SU-DHL-6 (cell line): ENCODE measurements around the gene VPS4B.

Experiments used
- EZH2phosphoT487 ChIP-seq: fragments of 200-600 bp; sonication (generic), shearing (Covaris generic); conservative IDR thresholded peaks from 2 replicates; pipeline ENCODE4 v1.6.1; 2018; ENCODE audit warnings: mild to moderate bottlenecking, antibody characterized with exemption, low read length, moderate library complexity, mixed read lengths
- TF ChIP-seq, protein P1 (sequence below): fragments of 200-600 bp; sonication (generic); IDR thresholded peaks from one replicate; pipeline ENCODE4 v1.5.1; 2017; ENCODE audit warnings: antibody characterized with exemption, mild to moderate bottlenecking, low read length, moderate library complexity; ENCODE audit not compliant: insufficient read depth, poor library complexity, severe bottlenecking

DNA sequence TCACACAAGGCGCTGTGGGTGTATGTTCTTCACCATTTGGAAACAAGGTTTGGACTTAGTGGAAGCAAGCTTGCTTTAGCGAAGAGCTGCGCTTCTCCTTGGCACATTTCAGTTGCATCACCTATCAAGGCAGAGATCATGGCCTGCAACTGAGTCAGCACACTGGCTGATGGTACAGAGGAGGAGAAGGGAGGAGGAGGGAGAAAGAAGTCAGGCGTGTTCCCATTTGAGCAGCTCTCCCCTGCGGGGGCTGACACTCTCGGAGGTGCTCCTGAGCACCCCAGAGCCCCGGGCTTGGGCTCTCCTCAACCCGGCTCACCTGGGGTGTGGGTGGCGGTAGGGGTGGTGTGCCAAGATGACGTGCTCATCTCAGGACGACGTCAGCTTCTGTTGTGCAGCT is 48.5 kb upstream of the VPS4B start:
- TF ChIP-seq, protein P1, sequence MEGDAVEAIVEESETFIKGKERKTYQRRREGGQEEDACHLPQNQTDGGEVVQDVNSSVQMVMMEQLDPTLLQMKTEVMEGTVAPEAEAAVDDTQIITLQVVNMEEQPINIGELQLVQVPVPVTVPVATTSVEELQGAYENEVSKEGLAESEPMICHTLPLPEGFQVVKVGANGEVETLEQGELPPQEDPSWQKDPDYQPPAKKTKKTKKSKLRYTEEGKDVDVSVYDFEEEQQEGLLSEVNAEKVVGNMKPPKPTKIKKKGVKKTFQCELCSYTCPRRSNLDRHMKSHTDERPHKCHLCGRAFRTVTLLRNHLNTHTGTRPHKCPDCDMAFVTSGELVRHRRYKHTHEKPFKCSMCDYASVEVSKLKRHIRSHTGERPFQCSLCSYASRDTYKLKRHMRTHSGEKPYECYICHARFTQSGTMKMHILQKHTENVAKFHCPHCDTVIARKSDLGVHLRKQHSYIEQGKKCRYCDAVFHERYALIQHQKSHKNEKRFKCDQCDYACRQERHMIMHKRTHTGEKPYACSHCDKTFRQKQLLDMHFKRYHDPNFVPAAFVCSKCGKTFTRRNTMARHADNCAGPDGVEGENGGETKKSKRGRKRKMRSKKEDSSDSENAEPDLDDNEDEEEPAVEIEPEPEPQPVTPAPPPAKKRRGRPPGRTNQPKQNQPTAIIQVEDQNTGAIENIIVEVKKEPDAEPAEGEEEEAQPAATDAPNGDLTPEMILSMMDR, result no peak
- TF ChIP-seq EZH2phosphoT487, result no peak
